PC-3 (cell line): ENCODE results near the gene MAP2K4.

ENCODE experiments used
- CTCF ChIP-seq: fragments of 300-600 bp; sonication (generic); conservative IDR thresholded peaks from 2 replicates; pipeline ENCODE4 v1.5.1; 2017; ENCODE audit warnings: antibody characterized with exemption, low read depth, mild to moderate bottlenecking, low read length
- EZH2 ChIP-seq: fragments of 300-600 bp; sonication (generic); IDR thresholded peaks from one replicate; pipeline ENCODE4 v1.6.1; 2017; ENCODE audit warnings: antibody characterized with exemption, mild to moderate bottlenecking, low read length; ENCODE audit not compliant: unreplicated experiment
- EZH2phosphoT487 ChIP-seq: fragments of 300-600 bp; sonication (generic); IDR thresholded peaks from 2 replicates; pipeline ENCODE4 v1.6.1; 2018; ENCODE audit warnings: mild to moderate bottlenecking, antibody characterized with exemption, low read length, borderline replicate concordance

- TF ChIP-seq CTCF (no peak), EZH2phosphoT487 (no peak), EZH2 (no peak)
These were observed 73.7 kb downstream of the MAP2K4 start for GRCh38 chr17:12094336-12094735.
